ENCODE data around the gene LAYN.

Gene LAYN

DNA sequence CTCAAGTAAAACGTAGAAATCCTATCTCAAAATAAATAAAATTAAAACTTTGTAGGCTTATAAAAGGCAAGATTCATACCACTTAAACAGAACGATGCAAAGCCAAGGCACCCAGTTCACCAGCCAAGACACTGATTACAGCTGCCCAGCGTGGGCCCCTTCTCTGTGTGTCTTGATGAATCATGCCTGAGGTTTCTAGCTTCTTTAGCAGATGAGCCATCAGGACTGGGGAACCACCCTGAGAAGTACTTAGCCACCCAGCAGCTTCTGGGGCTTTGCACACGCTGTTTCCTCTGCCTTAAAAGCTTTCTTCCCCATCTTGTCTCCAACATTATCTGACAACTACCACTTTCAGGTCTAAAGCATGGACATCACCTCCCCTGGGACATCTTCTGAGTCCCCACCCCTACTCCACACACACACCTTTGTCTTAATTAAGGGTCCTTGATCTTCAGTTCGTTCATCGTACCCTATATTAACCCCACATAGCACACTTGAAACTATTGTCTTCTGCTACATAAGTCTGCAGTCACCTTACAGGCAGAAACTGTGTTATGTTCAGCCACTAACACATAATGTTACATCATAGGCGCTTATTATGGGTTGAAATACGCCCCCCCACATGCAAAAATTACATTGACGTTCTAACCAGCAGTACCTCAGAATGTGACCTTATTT is 8.7 kb upstream of the LAYN start:
- no peak for DNase-seq

DNA sequence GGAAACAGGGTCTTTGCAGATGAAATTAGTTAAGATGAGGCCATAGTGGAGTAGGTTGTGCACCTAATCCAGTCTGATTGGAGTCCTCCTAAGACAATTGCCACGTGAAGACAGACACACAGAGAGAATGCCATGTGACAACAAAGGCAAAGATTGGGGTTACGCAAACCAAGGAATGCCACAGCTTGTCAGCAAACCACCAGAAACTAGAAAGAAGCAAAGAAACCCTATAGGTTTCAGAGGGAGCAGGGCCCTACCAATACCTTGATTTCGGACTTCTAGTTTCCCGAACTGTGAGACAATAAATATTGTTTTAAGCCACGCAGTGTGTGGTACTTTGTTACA is 8.2 kb upstream of the LAYN start:
- DNase-seq, result no peak

DNA sequence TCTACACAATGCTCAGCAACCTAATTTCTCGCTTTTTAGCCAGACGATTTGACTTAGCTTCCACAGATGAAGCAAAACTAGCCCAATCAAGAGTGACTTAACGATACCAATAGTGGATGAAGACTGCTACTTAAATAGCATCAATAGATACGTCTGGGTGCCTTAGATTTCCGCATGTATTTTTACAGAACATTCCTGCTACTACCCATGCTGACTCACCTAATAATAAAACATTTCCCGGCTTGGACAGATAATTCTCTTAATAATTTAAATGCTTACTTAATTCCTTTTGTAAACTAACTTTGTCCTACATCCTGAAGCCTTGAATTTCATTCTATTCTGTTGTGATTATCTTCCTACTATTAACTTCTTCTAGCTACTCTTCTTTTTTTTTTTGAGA is 5.2 kb upstream of the LAYN start:
- no peak for DNase-seq

DNA sequence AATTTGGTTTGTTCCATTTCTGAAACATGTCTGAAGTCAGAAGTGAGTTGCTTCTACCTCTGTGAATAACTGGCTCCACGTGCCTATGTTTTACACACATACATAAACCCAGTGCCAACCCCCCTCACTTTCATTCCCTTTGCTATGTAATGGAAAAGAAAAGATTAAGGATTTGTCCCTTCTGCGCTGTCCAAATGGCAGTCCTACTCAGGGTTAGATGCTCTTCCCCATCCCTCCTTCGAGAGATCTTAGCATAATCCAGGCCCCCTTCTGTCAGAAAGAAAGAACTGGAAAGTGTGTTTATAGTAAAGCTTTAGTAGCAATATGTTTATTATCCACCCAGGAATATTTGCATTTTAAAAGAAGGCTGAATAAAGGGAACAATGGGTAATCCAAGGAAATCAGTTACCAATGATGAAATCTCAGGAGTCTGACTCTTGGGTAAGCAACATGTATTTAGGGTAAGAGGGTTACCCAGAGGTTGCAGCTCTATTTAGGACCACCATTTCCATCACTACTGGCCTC is 3.1 kb upstream of the LAYN start:
- DNase-seq, result no peak

DNA sequence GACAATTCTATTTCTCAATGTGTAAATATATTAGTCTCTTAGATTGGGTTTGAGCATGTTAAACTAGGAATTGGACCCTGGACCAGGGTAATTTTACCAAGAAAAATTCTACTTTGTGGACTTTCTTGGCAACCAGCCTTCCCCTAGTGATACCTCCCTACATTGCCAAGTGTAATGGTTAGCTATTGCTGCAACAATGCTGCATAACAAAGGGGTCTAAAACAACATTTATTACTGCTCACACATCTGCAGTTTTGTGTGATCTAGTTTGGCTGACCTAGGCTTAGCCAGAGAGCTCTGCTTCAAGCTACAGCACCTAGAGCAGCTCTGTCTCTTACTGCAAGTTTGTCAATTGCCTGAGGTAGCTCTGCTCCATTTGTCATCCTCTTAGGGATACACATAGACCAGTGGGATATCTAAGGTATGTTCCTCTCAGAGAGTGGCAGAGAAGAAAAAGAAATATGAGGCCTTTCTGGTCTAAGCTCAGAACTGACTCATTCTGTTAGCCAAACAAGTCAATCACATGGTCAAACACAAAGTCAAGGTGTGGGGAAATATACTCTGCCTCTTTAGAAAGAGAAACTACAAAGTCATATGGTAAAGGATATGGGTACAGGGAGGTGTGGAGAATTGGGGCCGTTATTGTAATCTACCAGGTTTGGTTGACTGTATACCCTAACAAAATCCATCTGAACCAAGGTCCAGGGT is 2.0 kb upstream of the LAYN start:
- no peak for DNase-seq

DNA sequence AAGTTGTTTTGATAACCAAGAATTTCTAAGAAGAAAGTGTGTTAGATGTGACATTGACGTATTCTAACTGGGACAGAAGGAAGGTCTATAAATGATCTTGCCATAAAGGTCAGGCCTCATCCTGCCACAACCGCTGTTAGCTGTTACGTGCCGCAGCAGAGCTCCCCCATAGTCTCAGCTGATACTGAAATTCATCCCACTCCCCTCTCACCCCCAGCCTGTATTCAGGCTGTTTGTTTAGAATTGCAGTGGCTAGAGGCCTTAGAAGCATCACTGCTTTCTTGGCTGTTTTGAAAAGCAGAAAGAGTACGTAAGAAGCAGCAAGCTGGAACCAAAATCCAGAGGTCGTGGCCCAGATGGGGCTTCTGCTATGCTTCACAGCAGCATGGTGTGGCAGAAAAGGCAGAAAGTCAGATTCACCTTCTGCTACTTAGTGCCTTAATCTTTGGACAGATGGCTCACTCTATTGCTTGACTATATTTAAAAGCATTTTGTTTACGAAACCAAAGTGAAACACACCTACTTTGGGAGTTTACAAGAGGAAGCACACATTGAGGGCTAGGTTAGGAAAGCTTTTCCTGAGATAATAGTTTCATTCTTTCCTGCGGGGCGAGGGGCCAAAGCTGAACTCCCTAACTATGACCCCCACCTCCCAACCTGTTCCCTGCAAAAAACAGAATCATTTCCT is 950 bp upstream of the LAYN start:
- DNase-seq, result no peak

DNA sequence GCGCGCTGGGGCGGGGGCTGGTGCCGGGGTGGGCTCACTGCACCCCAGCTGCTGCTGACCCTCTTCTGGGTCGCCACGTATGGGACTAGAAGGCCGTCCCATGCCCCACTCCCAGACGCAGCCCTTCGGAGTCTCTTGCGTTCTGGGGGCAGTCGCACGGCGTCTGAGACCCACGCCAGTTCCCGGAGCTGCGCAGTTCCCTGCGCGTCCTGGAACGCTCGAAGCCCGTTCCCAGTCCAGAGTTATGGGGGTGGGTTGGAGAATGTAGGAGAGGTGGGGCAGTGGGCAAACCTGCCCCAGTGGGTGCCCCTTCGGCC is 375 bp downstream of the LAYN start:
- DNase-seq, result no peak

DNA sequence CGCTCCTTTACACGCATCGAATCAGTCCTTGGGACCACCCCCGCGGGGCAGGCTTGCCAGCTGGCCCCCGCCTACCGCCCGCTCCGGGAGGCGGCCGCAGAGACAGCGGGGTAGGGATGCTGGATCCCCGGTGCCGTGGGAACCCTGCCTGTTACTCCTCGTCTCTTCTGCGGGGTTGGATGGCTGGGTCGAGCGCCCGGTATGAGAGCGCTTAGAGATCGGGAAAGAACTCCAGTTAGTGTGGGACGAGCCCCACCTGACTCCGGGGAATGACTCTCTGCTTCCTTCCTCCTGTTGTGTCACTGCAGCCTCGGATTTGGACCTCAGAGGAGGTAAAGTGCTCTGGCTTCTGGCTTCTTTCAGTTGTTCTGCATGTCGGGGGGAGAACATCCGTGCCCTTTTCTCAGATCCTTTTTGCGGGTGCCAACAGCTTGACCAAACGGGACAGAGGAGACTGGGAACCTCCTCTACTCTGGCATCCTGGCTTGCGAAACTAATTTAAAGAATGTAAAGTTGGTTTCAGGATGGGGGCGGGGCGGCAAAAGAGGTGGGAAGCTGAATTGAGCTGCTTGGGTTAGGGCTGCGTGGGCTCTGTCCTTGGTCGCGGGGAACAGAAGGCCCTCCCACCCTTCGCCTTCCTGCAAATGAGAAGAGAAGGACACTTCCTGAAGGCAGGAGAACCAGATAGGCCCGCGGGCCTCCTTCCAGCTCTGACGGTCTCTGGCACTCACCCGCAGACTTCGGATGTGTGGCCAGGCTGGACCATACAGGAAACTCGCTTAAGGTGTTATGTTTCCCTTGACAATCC is 938 bp downstream of the LAYN start:
- DNase-seq, result no peak

DNA sequence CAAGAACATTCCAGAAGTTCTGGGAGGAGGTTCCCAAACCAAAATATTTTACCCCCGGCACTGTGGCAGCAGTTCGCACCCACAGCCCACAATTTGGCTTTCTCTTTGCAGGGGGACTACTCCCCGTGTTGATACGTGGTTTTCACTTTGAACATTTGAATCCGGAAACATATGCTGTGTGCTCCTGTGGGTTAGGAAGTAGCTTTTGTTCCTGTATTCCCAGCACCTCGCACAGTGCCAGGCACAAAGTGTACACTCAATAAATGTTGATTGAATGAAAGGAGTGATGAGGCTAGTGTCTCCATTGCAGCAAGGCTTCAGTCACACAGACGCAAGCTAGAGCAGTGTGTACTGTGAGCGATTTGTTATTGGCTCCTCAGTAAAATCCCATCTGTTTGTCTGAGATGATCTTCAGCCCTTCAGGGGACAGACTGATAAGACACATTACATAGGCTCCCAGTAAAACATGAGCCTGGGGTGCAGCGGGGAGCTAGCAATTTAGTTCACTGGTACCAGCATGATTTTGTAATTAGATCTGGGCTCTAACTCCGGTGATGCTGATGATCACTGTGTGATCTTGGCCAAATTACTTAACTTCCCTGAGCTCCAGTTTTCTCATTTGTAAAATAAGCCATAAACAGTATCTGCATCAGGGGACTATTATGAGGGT is 2.2 kb downstream of the LAYN start:
- DNase-seq, result no peak

DNA sequence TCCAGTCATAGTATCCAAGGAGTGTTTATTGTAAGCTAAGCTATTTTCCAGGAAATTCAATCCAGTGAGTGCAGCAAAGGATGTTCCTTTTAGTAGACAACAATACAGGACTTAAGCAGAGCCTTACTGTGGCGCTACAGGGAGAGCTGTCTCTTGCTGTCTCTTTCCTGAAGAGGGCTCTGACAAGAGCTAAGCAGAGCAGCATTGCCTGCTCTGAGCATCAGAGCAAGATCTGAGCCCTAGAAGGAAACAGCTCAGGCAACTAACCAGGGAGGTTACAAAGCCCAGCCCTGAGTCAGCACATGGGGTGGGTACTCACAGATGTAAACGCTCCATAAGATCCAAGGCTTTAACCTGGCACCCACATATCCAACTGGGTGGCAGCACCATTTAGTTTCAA is 8.0 kb downstream of the LAYN start:
- no peak for DNase-seq

DNA sequence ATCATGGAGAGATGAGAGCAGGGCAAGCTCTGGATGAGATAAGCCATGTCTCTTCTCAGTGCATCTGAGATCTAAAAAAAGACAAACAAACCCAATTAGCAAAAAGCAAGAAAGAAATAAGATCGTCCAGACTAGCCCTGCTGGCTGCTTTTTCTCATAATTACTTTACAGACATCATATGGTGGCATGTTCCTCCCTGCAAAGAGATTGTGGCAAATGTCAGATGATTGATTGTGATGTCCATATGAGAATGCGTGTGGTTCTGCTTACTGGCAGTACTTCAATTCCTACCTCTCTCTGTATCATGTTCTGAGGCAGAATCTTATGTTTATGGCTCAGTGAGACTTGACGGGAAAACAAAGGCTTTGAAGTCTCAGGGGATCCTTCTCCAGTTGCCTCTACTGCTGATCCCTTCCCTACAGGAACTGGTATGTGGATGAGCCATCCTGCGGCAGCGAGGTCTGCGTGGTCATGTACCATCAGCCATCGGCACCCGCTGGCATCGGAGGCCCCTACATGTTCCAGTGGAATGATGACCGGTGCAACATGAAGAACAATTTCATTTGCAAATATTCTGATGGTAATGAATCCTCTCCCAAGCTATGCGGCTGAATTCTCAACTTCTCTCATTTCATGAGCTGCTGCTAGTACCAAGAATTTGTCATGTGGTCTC is 8.8 kb downstream of the LAYN start:
- no peak for DNase-seq

DNA sequence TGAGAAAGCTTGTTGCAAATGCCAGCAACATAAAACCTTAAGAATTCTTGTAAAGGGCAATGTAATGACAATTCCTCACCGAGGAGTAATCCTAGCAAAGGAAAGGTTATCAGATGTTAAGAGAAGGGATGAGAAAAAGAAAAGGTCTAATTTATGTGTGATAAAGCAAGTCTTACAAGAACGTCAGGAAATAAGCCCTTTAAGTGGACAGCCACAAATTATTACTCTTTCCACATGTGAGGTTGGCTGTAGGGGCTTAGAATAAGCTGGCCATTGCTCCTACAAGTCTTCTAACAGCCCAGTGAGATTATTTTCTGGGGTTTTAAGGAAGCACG is 9.3 kb downstream of the LAYN start:
- no peak for DNase-seq

DNA sequence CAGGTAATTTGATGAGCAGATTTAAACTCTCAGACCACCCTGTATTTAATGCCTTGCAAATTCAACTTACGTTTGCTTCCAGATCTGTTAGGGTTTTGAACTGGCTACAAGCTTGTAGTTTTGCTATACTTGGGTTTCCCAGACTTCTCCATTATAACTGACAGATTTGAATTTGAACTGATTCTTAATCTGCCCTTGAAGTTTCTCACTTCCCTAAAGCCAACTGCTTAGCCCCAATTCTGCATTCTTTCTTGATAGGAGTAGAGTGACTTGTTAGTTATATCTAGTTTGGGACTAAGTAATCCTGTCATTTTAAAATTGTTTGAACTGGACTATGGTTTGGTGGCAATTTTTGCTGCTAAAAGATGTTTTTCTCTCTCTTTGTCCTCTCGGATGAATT is 9.7 kb downstream of the LAYN start:
- DNase-seq, result no peak

DNA sequence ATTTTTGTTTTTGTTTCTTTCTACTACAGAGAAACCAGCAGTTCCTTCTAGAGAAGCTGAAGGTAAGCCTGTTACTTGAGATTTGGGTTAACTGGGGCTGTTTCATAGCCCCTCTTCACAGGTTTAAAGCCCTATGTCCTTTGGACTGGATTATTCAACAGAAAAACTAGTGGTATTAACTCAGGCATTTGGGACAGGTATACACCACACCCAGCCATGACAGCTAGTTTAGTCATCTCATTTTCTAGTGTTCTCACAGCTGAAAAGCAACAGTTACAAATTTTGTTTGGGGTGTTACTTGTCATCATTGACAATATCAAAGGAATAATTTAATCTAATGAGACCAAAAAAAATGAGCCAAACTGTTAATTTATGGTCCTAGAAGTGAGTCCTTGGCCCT is 14.0 kb downstream of the LAYN start:
- no peak for DNase-seq

DNA sequence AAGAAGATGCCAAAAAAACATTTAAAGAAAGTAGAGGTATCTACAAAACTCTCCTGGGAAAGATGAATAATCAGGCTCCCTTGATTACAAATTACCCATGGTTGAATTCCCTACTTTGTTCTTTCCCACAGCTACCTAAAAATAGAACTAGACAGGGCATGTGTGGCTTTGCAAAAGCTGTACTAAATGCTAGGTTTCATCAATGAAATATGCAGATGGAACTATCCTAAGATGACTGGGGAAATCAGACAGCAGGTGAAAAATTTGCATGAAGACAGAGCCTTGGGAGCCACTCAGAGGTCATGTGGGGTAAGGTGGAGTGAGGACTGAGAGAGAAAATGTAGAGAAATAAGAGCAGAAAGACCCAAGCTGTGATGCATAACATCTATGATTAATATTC is 14.7 kb downstream of the LAYN start:
- DNase-seq, result no peak

DNA sequence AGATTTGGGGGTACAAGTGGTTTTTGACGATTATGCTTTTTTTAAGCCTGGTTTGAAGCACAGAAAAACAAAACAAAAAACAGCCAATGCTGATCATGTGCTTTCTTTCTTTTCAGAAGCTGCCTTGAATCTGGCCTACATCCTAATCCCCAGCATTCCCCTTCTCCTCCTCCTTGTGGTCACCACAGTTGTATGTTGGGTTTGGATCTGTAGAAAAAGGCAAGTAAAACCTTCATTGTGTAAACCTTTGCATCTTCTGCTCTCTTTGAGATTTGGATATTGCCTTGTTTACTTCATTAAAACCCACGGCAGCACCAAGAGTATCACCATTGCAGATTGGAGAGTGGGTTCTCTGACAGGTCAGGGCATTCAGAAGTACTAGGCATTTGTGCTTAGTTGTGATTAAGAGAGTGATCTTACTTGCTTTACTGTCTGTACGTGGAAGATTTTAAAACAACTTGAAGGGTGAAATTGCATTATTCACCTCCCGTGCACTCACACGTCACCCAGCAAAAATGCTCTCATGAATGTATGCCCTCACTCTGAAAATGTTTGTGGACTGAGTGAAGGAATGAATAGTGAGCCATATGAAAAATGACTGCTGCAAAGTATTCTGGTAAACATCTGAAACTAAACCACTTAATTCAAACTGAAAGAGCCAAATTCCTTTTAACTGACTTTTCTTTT is 17.0 kb downstream of the LAYN start:
- DNase-seq, result no peak

DNA sequence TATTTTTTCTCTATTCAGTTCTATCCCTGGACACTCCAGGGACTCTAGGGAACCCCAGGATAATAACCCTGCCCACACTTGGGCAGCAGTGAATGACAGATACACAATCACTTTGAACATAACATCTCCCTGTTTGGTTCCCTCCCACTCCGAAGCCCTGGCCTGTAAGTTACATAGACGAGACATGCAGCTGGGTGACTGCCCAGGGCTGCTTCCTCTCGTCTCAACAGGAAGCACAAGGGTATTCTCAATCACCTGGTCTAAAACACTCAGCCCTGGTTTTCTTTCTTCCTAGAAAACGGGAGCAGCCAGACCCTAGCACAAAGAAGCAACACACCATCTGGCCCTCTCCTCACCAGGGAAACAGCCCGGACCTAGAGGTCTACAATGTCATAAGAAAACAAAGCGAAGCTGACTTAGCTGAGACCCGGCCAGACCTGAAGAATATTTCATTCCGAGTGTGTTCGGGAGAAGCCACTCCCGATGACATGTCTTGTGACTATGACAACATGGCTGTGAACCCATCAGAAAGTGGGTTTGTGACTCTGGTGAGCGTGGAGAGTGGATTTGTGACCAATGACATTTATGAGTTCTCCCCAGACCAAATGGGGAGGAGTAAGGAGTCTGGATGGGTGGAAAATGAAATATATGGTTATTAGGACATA is 19.4 kb downstream of the LAYN start:
- no peak for DNase-seq

DNA sequence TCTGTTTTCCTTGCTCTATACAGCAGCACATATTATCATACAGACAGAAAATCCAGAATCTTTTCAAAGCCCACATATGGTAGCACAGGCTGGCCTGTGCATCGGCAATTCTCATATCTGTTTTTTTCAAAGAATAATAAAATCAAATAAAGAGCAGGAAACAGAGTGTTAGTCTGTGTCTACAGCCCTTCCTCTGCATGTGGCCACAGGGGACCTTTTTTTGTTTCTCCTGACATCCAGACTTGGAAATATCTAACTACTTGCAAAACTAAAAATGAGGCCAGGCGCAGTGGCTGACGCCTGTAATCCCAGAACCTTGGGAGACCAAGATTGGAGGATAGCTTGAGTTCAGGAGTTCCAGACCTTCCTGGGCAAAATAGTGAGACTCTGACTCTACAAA is 20.3 kb downstream of the LAYN start:
- DNase-seq, result no peak

DNA sequence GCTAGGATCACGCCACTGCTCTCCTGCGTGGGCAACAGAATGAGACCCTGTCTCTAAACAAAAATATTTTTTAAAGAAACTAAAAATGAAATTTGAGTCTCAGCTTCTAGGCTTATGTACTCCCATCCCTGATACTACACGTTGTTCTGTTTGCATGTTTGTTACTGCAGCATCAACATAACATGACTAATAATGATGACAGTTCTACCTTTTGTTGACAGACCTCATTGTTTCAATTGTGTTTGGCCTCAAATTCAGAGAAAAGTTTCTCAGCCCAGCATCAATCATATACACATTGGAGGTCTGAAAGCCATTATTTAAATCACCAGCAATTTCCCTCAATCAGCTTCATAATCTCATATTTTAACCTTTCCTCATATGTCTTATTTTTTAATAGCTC is 20.8 kb downstream of the LAYN start:
- no peak for DNase-seq

DNA sequence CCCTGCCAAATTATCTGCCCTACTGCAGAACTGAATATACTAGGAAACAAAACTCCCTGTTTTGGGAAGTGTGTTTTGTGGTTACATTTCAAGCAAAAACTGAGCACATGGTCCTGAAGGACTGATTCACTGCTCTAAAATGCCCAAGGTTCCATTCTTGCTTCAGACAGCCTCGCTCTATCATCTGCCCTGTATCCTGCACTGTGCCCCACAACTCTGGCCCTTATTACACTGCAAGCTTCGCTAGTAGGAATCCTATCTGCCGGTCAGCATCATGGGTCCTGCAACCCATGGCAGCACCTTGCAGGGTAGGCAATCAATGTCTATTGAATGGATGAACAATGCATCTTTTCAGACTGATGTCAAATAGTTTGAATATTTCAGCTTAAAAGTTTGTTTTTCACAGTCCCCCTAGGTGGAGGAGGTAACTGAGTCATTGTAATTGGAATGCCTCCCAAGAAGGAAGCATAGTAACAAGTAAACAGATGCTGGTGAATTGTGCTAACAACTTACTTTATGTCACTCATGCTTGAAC is 21.3 kb downstream of the LAYN start:
- DNase-seq, result no peak

Measured in T-helper 9 cell (primary cell).